ENCODE data around the gene MC1R. TPM values are rescaled to one million over a fixed set of nuclear protein-coding genes. Genes with fewer than 3 reads are reported as not detected.

MC1R gene
- 1 to 10 TPM; 2.0 to 2.5 TPM for total RNA-seq

DNA sequence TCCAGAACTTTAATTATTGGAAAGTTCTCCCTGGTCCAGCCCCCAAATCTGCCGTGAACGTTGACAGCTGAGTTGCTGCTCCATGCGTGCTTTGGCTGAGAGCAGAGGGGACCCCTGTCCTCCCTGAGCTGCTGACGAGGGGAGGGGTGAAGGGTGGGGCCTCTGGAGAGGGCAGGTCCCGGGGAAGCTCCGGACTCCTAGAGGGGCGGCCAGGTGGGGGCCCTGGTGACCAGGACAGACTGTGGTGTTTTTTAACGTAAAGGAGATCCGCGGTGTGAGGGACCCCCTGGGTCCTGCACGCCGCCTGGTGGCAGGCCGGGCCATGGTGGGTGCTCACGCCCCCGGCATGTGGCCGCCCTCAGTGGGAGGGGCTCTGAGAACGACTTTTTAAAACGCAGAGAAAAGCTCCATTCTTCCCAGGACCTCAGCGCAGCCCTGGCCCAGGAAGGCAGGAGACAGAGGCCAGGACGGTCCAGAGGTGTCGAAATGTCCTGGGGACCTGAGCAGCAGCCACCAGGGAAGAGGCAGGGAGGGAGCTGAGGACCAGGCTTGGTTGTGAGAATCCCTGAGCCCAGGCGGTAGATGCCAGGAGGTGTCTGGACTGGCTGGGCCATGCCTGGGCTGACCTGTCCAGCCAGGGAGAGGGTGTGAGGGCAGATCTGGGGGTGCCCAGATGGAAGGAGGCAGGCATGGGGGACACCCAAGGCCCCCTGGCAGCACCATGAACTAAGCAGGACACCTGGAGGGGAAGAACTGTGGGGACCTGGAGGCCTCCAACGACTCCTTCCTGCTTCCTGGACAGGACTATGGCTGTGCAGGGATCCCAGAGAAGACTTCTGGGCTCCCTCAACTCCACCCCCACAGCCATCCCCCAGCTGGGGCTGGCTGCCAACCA lies at the start of gene MC1R:
Gene MC1R, plus strand, starts transcription at position 410 of the 895 bp plus-strand sequence. Its CDS starts 397 bp downstream, at position 807.
- Mint-ChIP-seq H3K4me3 (peak within 1 kb of the TSS; percentile 57), H3K4me1 (ENCODE audit: low read depth) (peaks cover 45% of the 10 kb centered on the region), H3K27me3 (peaks cover 28% of the 10 kb centered on the region), H3K9me3 (no peaks in the 10 kb centered on the region), H3K36me3 (ENCODE audit: low read depth) (peaks cover 5% of the 10 kb centered on the region), H3K27ac (peak within 1 kb of the TSS; percentile 49)
- CTCF ChIA-PET: interaction anchor here (1.0 to 2.0 kb wide), 4 partner anchors 9 to 213 kb away, joined by 3 to 16 read pairs (median 5); no protein-coding TSS in a partner anchor
- peak; percentile 62 for DNase-seq
- intact Hi-C loops (cut with micrococcal nuclease): no loop called here
- TF ChIP-seq CTCF (IDR thresholded peaks at IDR 0.05): peak; percentile 69
- POLR2A ChIA-PET: interaction anchor here (0.5 to 1.8 kb wide), 8 partner anchors 10 to 158 kb away, joined by 3 to 9 read pairs (median 4); no protein-coding TSS in a partner anchor
- peak; percentile 43 for ATAC-seq

DNA sequence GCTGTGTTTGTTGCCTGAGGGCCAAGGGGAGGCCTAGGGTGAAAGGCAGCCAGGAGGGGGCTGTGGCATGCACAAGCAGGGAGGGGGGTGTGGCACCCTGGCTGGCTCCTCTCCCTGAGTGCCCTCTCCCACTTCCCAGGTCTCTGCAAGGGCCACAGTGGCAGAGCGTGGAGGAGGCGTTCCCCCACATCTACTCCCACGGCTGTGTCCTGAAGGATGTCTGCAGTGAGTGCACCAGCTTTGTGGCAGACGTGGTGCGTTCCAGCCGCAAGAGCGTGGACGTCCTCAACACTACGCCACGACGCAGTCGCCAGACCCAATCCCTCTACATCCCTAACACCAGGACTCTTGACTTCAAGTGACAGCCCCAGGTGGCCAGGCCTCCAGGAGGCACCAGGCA lies 48.8 kb upstream of the MC1R start:
- ATAC-seq: no peak
- ChIA-PET CTCF (interaction anchor here (1.7 to 5.5 kb wide), 2 partner anchors 9 to 25 kb away, joined by 4 to 34 read pairs; no protein-coding TSS in a partner anchor), POLR2A (interaction anchor here (1.1 to 1.7 kb wide), 2 partner anchors 9 to 126 kb away, joined by 3 to 4 read pairs; no protein-coding TSS in a partner anchor)
- H3K27ac Mint-ChIP-seq: no peak overlapping the region
- H3K27me3 Mint-ChIP-seq: no peaks in the 10 kb centered on the region
- TF ChIP-seq CTCF (IDR thresholded peaks at IDR 0.05): no peak
- H3K4me3 Mint-ChIP-seq: no peak overlapping the region
- H3K9me3 Mint-ChIP-seq: peaks cover 6% of the 10 kb centered on the region
- H3K4me1 Mint-ChIP-seq (ENCODE audit: low read depth): peaks cover 8% of the 10 kb centered on the region
- no peak for DNase-seq
- peaks cover 16% of the 10 kb centered on the region for H3K36me3 Mint-ChIP-seq (ENCODE audit: low read depth)
- intact Hi-C loops (cut with micrococcal nuclease): loop anchor here (10.0 kb wide), 1 partner anchor 55 kb away; the partner anchor contains the start of gene FANCA

DNA sequence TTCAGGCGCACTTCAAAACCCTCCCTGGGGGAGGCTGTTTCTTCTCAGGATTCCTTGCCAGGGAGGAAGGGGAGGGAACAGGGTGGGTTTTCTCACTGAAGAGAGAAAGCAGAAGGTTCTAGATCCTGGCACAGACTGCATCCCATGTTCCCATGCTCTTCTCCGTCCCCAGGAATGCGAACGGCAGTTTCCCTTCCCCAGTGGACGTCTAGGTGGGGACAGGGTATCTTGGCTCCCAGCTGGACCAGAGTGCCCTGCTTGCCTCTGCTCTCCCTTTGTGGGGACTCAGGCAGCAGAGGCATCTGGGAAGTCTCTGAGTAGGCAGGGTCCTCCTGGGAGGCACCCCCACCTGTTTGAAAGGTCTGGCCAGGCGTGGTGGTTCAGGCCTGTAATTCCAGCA lies 48.2 kb upstream of the MC1R start:
- Mint-ChIP-seq H3K4me1 (ENCODE audit: low read depth) (peaks cover 12% of the 10 kb centered on the region), H3K27me3 (no peaks in the 10 kb centered on the region), H3K4me3 (no peak overlapping the region), H3K36me3 (ENCODE audit: low read depth) (peaks cover 18% of the 10 kb centered on the region), H3K9me3 (peaks cover 8% of the 10 kb centered on the region), H3K27ac (no peak overlapping the region)
- intact Hi-C loops (cut with micrococcal nuclease): no loop called here
- no peak for ATAC-seq
- TF ChIP-seq CTCF (IDR thresholded peaks at IDR 0.05): no peak
- CTCF ChIA-PET: interaction anchor here (1.7 to 5.5 kb wide), 2 partner anchors 10 to 25 kb away, joined by 4 to 34 read pairs; no protein-coding TSS in a partner anchor
- DNase-seq: no peak
- POLR2A ChIA-PET: interaction anchor here (1.1 to 1.7 kb wide), 2 partner anchors 9 to 126 kb away, joined by 3 to 4 read pairs; no protein-coding TSS in a partner anchor

- Mint-ChIP-seq H3K27ac (peak overlapping the region; percentile 97), H3K36me3 (ENCODE audit: low read depth) (peaks cover 22% of the 10 kb centered on the region), H3K9me3 (peaks cover 8% of the 10 kb centered on the region), H3K27me3 (no peaks in the 10 kb centered on the region), H3K4me3 (peak overlapping the region; percentile 81), H3K4me1 (ENCODE audit: low read depth) (peaks cover 15% of the 10 kb centered on the region)
- ATAC-seq: no peak
- DNase-seq: no peak
- intact Hi-C loops (cut with micrococcal nuclease): no loop called here
- no peak for TF ChIP-seq CTCF (IDR thresholded peaks at IDR 0.05)
- ChIA-PET CTCF (interaction anchor here (1.7 to 5.5 kb wide), 6 partner anchors 8 to 172 kb away, joined by 4 to 34 read pairs (median 12); partner anchors contain the start of gene SPATA2L), POLR2A (interaction anchor here (0.7 to 3.0 kb wide), 6 partner anchors 8 to 146 kb away, joined by 3 to 29 read pairs (median 6); partner anchors contain the start of gene FANCA)
Measured at GRCh38 chr16:89871895-89872294, 46.8 kb upstream of the MC1R start.

Measured in activated CD8-positive, alpha-beta T cell treated with anti-CD3 and anti-CD28 coated beads for 36 hours (primary cell).